HG03108 (cell line): ENCODE data around the gene TNRC6A.
"Not testable (repeated sequence)": the region's sequence is repeated elsewhere in the genome, so short reads cannot be mapped to it uniquely, and the experiment has no call there.

Experiments used
- ATAC-seq: cut with Tn5 transposase; IDR thresholded peaks from one replicate; pipeline ENCODE4 v1.9.1; 2021; ENCODE audit warnings: moderate library complexity; ENCODE audit not compliant: unreplicated experiment

TNRC6A gene

DNA sequence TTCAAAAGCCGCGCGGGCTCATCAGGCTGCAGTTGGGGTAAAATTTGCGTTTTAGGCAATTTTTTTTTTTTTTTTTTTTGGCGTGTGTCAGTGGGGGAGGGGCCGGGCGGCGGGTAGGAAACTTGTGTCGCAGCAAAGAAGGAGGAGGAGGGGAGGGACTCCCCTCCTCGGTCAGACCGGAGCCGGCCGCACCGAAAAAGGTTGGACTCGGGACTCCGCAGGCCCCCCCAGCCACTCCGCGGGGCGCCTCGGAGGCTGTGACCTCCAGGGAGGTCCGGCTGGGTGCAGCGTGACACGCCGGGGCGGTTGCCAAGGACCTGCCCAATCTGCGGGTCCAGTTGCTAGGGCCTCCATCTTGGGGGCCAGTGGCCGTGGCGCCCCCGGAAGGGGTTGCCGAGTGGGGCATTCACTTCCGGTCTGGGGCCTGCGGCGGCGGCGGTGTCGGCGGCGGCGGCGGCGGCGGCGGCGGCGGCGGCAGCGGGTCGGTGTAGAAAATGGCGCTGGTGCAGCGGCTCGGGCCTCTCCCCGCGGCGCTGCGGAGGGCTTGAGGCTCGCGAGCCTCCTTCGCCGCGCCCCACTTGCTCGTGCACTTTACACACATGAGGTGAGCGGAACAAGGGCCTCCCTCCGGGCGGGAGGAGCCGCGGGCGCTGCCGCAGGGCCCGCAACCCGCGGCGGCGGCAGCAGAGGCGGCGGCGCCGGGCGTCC lies at the start of gene TNRC6A:
TSS of gene TNRC6A (plus strand) at position 409 of the 708 bp plus-strand sequence. CDS start at position 600, 191 bp downstream.
- ATAC-seq = peak; percentile 85

DNA sequence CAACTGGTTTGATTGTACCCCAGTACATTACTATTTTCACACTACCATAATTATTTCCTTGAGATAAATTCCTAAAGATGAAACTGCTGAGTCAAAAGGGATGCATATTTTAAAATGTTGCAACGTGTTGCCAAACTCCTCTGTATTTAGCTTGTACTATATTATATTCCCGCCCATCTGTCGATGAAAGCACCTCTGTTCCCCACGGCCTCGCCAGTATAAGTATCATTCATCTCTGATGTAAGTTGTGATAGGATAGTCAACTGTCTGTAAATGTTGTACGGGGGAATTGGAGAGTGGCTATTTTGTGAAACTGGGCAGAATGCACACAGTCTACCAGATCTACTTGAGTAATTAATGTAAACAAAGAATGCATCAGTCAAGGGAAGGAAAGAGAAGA lies 47.7 kb upstream of the TNRC6A start:
- no peak for ATAC-seq

DNA sequence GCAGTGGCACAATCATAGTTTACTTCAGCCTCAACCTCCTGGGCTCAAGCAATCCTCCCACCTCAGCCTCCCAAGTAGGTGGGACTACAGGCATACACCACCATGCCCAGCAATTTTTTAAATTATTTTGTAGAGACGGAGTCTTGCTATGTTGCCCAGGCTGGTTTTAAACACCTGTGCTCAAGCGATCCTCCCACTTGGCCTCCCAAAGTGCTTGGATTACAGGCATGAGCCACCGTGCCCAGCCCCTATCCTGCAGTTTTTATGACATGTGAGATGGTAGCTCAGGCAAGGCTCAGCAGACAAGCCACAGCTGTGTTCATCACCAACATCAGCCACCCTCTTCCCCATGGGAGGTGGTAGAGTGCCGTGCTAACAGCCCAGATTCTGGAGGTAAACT lies 46.2 kb upstream of the TNRC6A start:
- no peak for ATAC-seq

DNA sequence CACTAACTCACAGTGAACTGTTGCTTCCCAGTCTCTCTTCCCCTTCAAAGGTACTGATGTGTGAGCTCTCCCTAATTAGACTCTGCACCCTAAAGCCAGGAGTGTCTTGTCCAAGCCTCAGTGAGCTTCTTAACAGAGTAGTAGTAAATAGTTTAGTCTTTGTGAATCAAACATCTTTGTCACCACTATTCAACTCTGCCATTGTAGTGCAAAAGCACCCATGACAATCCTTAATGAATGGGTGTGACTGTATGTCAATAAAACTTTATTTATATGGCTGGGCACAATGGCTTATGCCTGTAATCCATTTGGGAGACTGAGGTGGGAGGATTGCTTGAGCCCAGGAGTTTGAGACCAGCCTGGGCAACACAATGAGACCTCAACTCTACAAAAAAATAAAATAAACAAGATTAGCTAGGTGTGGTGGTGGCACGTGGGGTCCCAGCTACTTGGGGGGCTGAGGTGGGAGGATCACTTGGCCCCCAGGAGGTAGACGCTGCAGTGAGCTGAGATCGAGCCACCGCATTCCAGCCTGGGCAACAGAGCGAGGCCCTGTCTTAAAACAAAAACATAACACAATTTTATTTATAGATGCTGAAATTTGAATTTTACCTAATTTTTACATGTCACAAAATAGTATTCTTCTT lies 45.5 kb upstream of the TNRC6A start:
- no peak for ATAC-seq

DNA sequence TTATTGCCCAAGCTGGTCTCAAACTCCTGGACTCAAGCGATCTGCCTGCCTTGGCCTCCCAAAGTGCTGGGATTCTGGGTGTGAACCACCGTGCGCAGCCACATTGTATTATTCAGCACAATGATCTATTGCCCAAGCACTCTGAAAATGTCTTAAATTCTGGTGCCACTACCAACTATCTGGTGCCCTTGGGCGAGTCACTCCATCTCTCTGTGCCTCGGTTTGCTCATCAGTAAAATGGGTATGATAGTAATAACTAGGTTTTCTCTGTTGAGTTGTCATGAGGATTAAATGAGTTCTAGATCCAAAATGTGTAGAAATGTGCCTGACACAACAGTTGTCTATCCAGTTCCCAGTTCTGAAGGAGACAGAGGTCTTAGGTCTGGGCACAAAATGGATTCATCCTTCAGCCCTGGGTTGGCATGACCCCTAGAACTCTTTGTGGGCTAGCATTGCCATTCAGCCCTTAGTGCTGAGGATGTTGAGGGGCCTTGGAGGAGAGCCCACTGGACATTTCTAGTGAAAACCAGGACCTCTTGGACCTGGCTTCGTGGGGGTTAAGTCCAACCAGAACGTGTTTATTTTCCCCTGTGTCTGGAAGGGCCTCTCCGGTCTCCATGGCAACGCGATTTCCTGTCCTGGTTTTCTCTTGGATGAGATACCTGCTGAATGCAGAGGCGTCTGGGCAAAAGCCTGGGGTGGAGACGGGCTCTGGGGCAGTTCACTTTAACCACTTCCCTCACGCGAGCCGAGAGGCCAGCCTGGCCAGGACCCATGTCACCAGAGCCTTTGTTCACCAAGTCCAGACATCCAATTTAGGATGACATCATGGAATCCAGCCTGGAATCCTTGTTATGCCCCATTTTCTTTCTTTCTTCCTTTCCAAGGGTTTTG lies 43.7 kb upstream of the TNRC6A start:
- no peak for ATAC-seq

DNA sequence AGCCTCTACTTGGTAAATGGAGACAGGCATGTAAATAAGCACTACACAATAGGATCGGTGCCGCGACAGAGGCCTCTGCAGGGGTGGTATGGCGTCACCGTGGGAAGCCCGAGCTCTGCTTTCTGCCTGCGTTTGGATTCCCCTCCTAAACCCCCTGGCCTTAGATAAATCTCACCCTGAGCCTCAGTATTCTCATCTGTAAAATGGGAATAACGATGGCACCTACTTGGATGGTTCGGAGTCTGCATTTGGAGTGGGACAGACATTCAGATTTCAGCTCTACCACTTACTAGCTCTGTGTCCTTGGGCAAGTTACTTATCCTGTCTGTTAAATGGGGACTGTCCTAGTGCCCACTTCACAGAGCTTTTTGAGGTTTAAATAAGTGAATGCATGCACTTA lies 42.8 kb upstream of the TNRC6A start:
- no peak for ATAC-seq

DNA sequence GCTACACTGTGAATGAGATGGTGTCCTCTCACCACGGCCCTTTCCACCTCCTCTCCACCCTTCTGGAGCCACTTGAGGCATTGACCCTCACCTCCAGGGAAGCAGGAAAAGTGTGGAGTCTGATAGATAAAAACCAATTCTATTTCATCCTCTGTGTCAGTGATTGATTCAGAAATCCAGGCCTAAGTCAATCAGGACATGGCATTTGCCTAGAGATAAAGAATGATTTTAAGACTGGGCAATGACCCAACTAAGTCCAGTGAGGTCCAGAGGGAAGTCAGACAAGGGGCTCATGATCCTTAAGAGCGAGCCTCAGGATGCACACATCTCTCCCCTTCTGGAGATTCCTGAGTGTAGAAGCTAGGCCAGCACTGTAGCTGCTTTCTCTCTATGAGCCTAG lies 41.1 kb upstream of the TNRC6A start:
- ATAC-seq = no peak

DNA sequence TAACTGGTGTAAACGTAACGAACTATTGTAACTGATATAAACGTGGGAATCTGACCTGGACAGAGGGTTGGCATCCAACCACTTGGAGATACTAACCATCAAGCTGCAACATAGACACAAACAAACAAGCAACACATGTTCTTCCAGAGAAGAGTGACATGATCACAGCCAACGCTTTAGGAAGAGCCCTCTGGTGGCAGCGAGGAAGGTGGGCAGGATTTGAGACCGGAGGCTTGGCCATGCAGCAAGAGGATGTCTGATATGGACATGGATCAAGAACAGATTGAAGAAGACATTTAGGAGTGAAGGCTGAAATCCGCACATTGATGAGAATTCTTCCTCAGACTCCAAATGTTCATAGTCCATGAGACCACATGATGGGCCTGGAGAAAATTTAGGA lies 40.3 kb upstream of the TNRC6A start:
- no peak for ATAC-seq

DNA sequence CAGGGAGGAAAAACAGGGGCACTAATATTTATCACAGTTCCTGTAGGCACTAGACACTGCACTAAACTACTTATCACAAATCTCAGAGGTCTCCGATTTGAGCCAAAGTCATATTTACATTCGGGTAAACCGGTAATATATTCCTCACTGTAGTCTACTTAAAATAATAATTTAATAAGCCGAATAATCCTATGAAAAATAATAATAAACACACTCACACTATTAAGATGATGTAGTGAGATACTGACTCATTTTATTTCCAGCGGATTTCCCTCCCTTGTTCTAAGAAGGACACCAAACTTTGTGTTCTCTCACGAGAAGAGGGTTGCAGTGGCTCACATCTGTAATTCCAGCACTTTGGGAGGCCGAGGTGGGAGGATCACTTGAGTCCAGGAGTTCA lies 36.6 kb upstream of the TNRC6A start:
- no peak for ATAC-seq

DNA sequence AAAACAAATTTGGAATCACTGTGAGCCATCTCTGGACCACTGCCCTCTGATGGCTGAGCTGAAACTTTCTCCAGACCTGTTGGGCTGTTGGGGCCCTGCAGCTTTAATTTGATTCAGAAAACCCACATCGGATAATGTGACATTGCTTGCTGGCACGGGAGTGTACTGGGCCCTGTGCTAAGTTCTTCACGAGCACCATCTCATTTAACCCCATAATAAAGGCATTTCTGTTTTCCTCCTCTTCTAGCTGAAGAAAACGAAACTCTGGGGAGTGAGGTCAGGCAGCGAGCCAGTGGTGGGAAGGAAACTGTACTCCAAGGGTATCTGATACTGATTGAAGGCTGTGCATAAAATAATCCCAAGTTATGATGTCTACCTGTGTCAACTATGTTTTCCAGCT lies 34.5 kb upstream of the TNRC6A start:
- ATAC-seq = no peak

DNA sequence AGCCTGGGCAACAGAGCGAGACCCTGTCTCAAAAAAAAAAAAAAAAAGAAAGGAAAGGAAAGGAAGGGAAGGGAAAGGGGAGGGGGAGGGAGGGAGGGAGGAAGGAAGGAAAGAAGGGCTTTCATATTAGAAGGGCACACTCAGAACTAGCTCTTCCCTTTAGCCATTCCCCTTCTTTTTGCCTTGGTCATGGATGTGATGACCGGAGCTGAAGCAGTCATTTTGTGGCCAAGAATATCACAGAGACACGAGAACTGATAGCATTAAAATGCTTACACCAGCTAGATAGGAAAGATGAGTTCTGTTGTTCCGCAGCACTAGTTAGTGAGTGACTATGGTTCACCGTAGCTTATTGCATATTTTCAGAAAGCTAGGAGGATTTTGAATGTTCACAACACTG lies 32.8 kb upstream of the TNRC6A start:
- ATAC-seq = no peak

DNA sequence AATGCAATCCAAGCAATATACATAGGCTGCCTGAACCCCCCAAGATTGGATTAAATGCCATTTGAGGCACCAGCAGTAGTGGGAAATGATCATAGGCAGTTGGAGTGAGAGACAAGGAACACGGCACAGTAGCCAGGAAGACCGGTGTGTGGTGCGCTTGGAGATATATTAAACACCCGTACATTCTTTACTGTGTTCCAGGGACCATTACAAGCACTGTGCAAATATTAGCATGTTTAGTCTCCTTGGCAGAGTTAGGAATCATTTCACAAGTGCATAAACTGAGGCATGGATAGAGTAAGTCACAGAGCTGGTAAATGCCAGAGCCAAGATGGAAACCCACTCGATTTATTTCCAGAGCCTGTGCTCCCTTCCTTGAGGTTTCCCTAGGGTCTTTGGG lies 31.1 kb upstream of the TNRC6A start:
- ATAC-seq = no peak

DNA sequence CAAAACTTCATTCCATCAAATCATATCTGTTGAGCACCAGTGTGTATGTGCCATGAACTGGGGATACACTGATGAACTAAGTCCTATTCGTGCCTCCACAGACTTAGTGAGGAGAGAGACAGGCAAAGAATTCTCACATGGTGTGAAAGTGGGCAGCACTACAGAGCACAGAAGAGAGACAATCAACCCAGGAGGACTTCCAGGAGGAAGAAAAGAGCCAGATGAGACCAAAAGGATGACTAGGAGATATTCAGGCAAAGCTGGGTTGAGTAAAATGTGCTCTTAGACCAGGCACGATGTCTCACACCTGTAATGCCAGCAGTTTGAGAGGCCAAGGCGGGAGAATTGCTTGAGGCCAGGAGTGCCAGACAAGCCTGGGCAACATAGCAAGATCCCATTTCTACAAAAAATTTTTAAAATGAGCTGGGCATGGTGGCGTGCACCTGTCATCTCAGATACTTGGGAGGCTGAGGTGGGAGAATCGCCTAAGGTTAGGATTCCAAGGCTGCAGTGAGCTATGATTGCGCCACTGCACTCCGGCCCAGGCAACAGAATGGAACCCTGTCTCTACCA lies 30.2 kb upstream of the TNRC6A start:
- ATAC-seq = no peak

DNA sequence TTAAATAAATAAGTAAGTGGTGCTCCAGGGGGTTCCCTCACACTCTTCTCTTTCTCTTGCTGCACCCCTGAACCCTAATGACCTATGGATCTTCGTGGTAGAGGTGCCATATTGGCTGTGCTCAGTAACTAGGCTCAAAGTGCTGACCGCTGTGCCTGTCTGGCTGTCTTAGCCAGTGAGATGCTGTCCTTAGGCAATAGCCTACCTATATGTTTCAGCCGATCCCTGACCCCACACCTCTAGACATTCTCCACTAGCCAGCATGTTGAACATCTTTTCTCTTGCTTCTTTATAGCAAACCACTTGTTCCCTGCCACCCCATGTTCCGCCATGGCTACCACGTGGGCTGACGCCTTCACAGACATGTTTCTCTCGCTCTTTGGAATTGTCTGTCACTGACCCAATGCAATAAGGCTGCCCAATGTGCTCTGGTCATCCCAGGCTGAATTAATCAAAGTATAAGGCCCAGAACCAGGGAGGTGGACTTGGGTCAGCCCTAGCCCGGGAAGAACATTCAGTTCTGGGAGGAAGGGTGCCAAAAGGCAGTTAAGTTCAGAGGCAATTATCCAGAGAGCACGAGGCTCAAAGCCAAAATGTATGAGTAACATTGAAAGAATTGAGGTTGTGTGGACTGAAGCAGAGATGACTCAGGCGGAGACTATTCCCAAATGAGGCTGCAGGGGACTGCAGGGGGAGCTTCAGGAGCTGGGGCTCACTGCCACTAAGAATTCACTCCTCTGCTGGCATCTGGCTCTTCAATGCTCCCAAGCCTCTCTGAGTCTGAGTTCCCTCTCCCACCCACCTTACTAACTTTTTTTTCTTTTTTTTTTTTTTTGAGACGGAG lies 28.7 kb upstream of the TNRC6A start:
- ATAC-seq = no peak

DNA sequence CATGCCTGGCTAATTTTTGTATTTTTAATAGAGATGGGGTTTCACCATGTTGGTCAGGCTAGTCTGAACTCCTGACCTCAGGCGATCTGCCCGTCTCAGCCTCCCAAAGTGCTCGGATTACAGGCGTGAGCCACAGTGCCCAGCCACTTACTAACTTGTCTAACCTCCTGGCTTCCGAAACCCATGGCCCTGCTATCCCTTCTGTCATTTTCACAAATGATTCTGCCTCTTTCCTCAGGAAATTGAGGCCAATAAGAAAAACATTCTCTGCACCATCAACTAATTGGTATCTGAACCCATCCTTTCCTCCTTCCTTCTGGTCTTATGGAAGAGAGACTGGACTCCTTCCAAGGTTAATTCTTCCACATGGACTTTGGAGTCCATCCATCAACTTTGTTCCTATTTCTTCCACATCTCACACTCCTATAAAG lies 27.9 kb upstream of the TNRC6A start:
- ATAC-seq = no peak

DNA sequence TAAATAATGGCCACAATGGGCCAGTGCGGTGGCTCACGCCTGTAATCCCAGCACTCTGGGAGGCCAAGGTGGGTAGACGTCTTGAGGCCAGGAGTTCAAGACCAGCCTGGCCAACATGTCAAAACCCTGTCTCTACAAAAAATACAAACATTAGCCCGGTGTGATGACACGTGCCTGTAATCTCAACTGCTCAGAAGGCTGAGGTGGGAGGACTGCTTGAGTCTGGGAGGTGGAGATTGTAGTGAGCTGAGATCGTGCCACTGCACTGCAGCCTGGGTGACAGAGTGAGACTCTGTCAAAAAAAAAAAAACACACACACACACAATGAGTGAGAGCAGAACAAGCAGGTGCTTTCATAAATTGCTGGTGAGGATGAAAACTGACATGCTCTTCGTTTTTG lies 21.7 kb upstream of the TNRC6A start:
- not testable (repeated sequence) for ATAC-seq

DNA sequence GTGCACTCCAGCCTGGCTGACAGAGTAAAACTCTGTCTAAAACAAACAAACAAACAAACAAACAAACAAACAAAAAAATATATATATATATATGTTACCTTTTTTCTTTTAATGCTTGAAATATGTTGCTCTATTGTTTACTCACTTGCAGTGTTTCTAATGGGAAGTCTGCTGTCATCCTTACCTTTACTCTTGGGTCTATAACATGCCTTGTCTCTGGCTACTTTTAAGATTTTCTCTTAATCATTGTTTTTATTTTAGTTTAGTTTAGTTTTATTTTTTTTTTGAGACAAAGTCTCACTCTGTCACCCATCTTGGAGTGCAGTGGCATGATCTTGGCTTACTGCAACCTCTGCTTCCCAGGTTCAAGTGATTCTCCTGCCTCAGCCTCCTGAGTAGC lies 16.1 kb upstream of the TNRC6A start:
- ATAC-seq = no peak

DNA sequence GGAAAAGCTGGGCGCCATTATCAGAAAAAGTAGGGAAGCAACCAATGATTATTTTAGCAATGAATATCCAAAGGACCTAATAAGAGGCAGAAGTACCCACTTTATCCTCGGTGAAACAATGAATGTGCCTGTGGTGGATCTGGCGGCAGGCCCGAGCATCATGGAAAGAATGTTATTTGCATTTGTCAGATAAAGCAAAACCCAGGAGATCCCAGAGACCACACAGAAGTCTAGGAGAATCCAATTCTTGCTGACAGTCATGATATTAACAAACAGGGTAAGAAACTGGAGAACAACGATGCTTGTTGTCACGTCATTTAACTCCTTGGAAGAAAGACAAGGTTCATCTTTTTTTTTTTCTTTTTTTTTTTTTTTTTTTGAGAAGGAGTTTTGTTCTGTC lies 12.0 kb upstream of the TNRC6A start:
- no peak for ATAC-seq

DNA sequence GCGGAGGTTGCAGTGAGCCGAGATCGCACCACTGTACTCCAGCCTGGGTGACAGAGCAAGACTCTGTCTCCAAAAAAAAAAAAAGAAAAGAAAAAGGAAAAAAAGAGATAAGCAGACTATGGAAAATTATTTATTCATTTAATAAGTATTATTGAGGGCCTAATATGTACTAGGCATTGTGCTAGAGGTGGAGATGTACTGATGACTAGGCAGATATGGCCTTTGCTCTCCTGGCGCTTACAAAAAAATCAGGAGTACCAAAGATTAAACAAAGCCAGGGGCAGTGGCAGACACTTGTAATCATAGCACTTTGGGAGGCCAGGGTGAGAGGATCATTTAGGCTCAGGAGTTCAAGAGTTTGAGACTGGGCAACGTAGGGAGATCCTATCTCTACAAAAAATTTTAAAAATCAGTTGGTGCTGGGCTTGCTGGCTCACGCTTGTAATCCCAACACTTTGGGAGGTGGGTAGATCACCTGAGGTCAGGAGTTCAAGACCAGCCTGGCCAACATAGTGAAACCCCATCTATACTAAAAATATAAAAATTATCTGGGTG lies 10.4 kb upstream of the TNRC6A start:
- no peak for ATAC-seq

DNA sequence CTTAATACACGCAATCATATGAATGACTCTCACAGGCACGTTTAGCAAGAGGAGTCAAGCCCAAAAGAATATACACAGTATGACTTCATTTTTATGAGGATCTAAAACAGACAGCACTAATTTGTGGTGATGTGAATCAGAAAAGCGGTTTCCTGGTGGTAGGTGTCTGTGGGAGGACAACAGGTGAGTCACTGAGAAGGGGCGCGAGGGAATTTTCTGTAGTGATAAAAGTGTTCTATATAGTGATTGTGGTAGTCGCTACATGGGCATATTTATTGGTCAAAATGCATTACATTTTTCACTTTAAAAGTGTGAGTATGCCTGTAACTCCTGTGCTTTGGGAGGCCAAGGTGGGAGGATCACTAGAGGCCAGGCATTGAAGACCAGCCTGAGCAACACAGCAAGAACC lies 7.6 kb upstream of the TNRC6A start:
- ATAC-seq = no peak
